HEK293T (cell line): ENCODE results near the gene CTCFL.

Source experiments
- CTCF ChIA-PET: fragments of 350-600 bp; formaldehyde crosslinking; extraction: SDS; loops from one replicate; lab custom pipeline; 2021; ENCODE audit warnings: antibody characterized with exemption, inconsistent platforms; lab: Yijun Ruan, JAX
- POLR2A ChIA-PET: fragments of 350-600 bp; formaldehyde crosslinking; extraction: SDS; loops from one replicate; lab custom pipeline; 2020; ENCODE audit warnings: antibody characterized with exemption, inconsistent platforms; lab: Yijun Ruan, JAX
- DNase-seq: peaks from one replicate; pipeline ENCODE4 v3.0.0; 2012; ENCODE audit warnings: mixed read lengths; ENCODE audit errors: extremely low spot score
- ARNT ChIP-seq: fragments of 450-650 bp; IDR thresholded peaks from 2 replicates; pipeline ENCODE4 v1.6.1; 2017; ENCODE audit warnings: mild to moderate bottlenecking
- BHLHE40 ChIP-seq: fragments of 450-650 bp; IDR thresholded peaks from 2 replicates; pipeline ENCODE4 v1.6.1; 2016; ENCODE audit warnings: mild to moderate bottlenecking, moderate library complexity, borderline replicate concordance
- CTBP1 ChIP-seq: fragments of 450-650 bp; IDR thresholded peaks from 2 replicates; pipeline ENCODE4 v1.6.1; 2016; ENCODE audit warnings: borderline replicate concordance
- ELF4 ChIP-seq: fragments of 450-650 bp; IDR thresholded peaks from 2 replicates; pipeline ENCODE4 v1.6.1; 2017; ENCODE audit warnings: antibody characterized with exemption
- FOXA1 ChIP-seq: fragments of 450-650 bp; IDR thresholded peaks from 2 replicates; pipeline ENCODE4 v1.6.1; 2016; ENCODE audit warnings: mild to moderate bottlenecking
- FOXK2 ChIP-seq: fragments of 450-650 bp; IDR thresholded peaks from 2 replicates; pipeline ENCODE4 v1.6.1; 2016; ENCODE audit warnings: mild to moderate bottlenecking
- FOXM1 ChIP-seq: fragments of 450-650 bp; IDR thresholded peaks from 2 replicates; pipeline ENCODE4 v1.6.1; 2017; ENCODE audit warnings: mild to moderate bottlenecking, borderline replicate concordance
- HDGF ChIP-seq: fragments of 450-650 bp; IDR thresholded peaks from 2 replicates; pipeline ENCODE4 v1.6.1; 2017; ENCODE audit warnings: antibody characterized with exemption, borderline replicate concordance
- L3MBTL2 ChIP-seq: fragments of 450-650 bp; conservative IDR thresholded peaks from 2 replicates; pipeline ENCODE4 v1.6.1; 2016; ENCODE audit warnings: mild to moderate bottlenecking
- LEF1 ChIP-seq: fragments of 450-650 bp; IDR thresholded peaks from 2 replicates; pipeline ENCODE4 v1.6.1; 2017; ENCODE audit warnings: mild to moderate bottlenecking, borderline replicate concordance
- NFRKB ChIP-seq: fragments of 450-650 bp; IDR thresholded peaks from 2 replicates; pipeline ENCODE4 v1.6.1; 2016; ENCODE audit warnings: mild to moderate bottlenecking, moderate library complexity
- SP1 ChIP-seq: fragments of 450-650 bp; IDR thresholded peaks from 2 replicates; pipeline ENCODE4 v1.6.1; 2017
- SUZ12 ChIP-seq: fragments of 450-650 bp; IDR thresholded peaks from 2 replicates; pipeline ENCODE4 v1.6.1; 2016; ENCODE audit warnings: mild to moderate bottlenecking
- TARDBP ChIP-seq: fragments of 450-650 bp; IDR thresholded peaks from 2 replicates; pipeline ENCODE4 v1.6.1; 2016
- ZNF384 ChIP-seq: fragments of 450-650 bp; IDR thresholded peaks from 2 replicates; pipeline ENCODE4 v1.6.1; 2016
- TF ChIP-seq, protein P1 (sequence below): fragments of 450-650 bp; IDR thresholded peaks from 2 replicates; pipeline ENCODE4 v1.6.1; 2016

The CTCFL gene

DNA sequence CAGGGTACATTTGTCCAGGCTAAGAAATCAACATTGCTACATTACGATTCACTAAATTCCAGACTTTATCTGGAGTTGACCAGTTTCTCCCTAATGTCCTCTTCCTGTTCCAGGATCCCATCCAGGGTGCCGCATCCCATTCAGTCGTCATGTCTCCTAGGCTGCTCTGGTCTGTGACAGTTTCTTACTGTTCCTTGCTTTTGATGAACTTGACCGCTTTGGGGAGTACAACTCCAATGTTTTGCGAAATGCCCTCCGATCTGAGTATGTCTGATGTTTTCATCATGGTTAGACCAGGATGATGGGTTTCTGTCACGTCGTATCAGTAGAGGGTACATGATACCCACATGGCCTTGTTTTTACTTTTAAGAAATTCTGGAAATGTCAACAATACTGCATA lies 62.2 kb downstream of the CTCFL start:
- POLR2A ChIA-PET = no interaction called here
- CTCF ChIA-PET = no interaction called here
- TF ChIP-seq, protein P1, sequence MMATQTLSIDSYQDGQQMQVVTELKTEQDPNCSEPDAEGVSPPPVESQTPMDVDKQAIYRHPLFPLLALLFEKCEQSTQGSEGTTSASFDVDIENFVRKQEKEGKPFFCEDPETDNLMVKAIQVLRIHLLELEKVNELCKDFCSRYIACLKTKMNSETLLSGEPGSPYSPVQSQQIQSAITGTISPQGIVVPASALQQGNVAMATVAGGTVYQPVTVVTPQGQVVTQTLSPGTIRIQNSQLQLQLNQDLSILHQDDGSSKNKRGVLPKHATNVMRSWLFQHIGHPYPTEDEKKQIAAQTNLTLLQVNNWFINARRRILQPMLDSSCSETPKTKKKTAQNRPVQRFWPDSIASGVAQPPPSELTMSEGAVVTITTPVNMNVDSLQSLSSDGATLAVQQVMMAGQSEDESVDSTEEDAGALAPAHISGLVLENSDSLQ = no peak
- no peak for TF ChIP-seq ZNF384
- TF ChIP-seq LEF1 = no peak
- no peak for TF ChIP-seq ELF4
- TF ChIP-seq SP1 = no peak
- TF ChIP-seq SUZ12 = no peak
- no peak for TF ChIP-seq FOXK2
- TF ChIP-seq HDGF = no peak
- TF ChIP-seq BHLHE40 = no peak
- TF ChIP-seq FOXM1 = no peak
- TF ChIP-seq FOXA1 = no peak
- TF ChIP-seq ARNT = no peak
- no peak for TF ChIP-seq NFRKB
- no peak for TF ChIP-seq L3MBTL2
- TF ChIP-seq TARDBP = no peak
- TF ChIP-seq CTBP1 = no peak
- no peak for DNase-seq

DNA sequence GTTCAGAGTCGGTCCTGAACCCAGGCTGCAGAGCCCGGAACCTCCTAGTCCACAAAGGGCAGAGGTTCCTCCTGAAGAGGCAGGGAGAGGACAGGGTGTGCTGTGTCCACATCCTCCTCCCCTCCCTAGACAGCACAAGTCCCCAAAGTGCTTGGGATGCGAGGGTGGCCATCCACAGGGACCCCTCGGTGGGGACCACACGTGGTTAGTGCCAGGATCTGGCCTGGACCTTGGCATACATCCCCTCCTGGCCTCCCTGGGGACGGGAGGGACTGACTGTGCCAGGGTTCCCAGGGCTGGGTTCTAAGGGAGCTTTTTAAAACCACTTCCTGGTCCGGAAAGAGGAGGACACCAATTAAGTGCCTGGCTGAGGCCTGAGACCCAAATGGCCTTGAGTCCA lies 63.2 kb downstream of the CTCFL start:
- POLR2A ChIA-PET = no interaction called here

DNA sequence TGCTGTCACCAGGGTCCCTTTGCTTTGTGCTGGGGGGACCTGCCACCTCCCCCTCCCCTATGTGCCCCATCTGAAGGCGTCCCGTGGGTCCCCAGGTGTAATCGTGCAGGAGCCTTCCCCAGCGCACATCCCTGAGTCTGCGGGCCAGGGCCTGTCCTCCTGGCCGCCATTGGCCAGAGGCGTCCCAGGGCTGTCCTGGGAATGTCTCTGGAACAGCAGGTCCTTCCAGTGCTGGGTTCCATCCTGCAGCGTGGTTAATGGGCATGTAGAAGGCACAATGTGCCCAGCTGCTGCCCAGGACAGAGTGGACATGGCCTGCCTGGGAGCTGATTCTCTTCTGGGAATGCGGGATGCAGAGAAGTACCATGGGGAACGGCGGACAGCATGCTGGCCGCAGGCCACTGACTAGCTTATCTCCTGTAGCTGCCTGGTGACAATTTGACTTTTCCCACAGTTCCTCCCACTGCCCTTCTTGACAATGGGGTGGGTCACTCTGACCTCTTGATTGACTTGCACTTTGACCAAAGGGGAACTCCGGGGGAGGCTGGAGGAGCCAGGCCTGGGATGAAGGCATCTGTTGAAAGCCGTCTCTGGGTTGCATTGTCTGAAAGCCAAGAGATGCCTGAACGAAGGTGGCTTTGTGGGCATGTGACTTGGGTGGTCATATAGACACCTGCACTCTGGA lies 64.0 kb downstream of the CTCFL start:
- no peak for DNase-seq
- ChIA-PET CTCF (no interaction called here), POLR2A (no interaction called here)
- TF ChIP-seq BHLHE40 (no peak), L3MBTL2 (no peak), FOXK2 (no peak), ELF4 (no peak), LEF1 (no peak), FOXM1 (no peak), TARDBP (no peak), SUZ12 (no peak), NFRKB (no peak), ARNT (no peak)

More for the DNA sequence above, 63.2 kb downstream of the CTCFL start:
- CTCF ChIA-PET = no interaction called here
- TF ChIP-seq FOXA1 = no peak
- TF ChIP-seq ARNT = no peak
- TF ChIP-seq ELF4 = no peak
- TF ChIP-seq HDGF = no peak
- TF ChIP-seq LEF1 = no peak
- no peak for TF ChIP-seq ZNF384
- TF ChIP-seq, protein P1 = no peak
- no peak for TF ChIP-seq FOXM1
- no peak for TF ChIP-seq NFRKB
- no peak for TF ChIP-seq FOXK2
- no peak for TF ChIP-seq SUZ12
- no peak for TF ChIP-seq TARDBP
- no peak for TF ChIP-seq SP1
- TF ChIP-seq CTBP1 = no peak
- TF ChIP-seq BHLHE40 = no peak
- TF ChIP-seq L3MBTL2 = no peak
- no peak for DNase-seq

DNA sequence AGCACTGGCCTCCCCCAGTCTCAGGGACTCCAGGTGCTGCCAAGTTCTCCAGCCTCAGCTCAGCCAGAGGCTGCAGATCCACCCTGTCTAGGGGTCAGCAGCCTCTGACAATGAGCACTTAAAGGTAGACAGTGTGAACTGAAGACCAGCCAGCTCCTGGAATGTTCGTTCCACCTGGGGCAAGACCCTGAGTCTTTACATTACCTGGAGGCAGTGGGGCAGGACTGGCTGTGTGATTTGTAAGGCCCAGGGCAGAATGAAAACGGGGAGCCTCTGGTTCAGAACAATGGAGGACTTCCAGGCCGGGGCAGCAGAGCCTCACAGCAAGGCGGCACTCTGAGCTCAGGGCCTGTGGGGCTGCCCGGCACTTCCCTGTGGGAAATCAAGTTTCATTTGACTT lies 65.0 kb downstream of the CTCFL start:
- DNase-seq = no peak
- ChIA-PET POLR2A (interaction anchor here (1.2 kb wide), 1 partner anchor 9 kb away, joined by 3 read pairs; no protein-coding TSS in a partner anchor), CTCF (no interaction called here)
- TF ChIP-seq, protein P1 = no peak
- TF ChIP-seq SUZ12 (no peak), SP1 (no peak), FOXA1 (no peak), ARNT (no peak), FOXK2 (no peak), NFRKB (no peak), HDGF (no peak), TARDBP (no peak), LEF1 (no peak), ZNF384 (no peak)

DNA sequence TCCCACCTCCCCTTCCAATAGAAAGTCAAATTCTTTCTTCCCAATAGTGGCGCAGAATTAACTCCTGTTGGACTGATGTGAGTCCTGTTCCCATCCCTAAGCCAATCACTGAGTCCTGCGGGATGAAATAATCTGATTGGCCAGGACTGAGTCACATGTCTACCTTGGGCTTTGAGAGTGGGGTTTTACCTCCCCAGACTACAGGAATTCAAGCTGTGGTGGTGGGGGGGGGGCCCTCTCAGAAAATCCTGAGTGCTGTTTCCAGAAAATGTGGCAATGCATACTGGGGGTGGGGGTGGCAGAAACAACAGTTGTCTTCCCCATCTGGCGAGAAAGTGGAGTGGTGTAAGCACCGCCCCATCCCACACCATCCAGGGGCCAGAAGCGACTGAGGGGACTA lies 65.7 kb downstream of the CTCFL start:
- no peak for TF ChIP-seq FOXA1
- no peak for TF ChIP-seq ELF4
- TF ChIP-seq ZNF384 = no peak
- no peak for TF ChIP-seq CTBP1
- no peak for TF ChIP-seq BHLHE40
- TF ChIP-seq TARDBP = no peak
- TF ChIP-seq, protein P1 = no peak
- TF ChIP-seq FOXK2 = no peak
- TF ChIP-seq FOXM1 = no peak
- no peak for TF ChIP-seq L3MBTL2
- TF ChIP-seq LEF1 = no peak
- no peak for TF ChIP-seq SP1
- TF ChIP-seq HDGF = no peak
- no peak for TF ChIP-seq NFRKB
- no peak for TF ChIP-seq ARNT
- no peak for TF ChIP-seq SUZ12
- CTCF ChIA-PET = no interaction called here
- no peak for DNase-seq
- POLR2A ChIA-PET = interaction anchor here (1.2 kb wide), 1 partner anchor 8 kb away, joined by 3 read pairs; no protein-coding TSS in a partner anchor
